A673 (cell line): ENCODE results near the gene TTLL8. TPM values are rescaled to one million over a fixed set of nuclear protein-coding genes. Genes with fewer than 3 reads are reported as not detected.

Experiments
- Bru-seq: library from RNA; stranded (reverse); fragments of 400-500 nt; gene quantifications from one replicate; lab custom pipeline; 2021; lab: Mats Ljungman, UMichigan
- BruChase-seq, 2 experiments: library from RNA; stranded (reverse); fragments of 400-500 nt; gene quantifications; one replicate each; lab custom pipeline; 2021; lab: Mats Ljungman, UMichigan
- BruUV-seq: library from RNA; stranded (reverse); fragments of 400-500 nt; replicated peaks from 2 replicates; lab custom pipeline; 2021; lab: Mats Ljungman, UMichigan
- CTCF ChIA-PET: fragments of 300-600 bp; sonication (Branson Sonifier 250); formaldehyde crosslinking; loops from one replicate; lab custom pipeline; 2022; ENCODE audit warnings: antibody characterized with exemption; lab: Charles Lee
- POLR2A ChIA-PET: fragments of 300-600 bp; sonication (Branson Sonifier 250); formaldehyde crosslinking; loops from one replicate; lab custom pipeline; 2022; ENCODE audit warnings: antibody characterized with exemption; ENCODE audit not compliant: low non-redundant PET; lab: Charles Lee
- DNase-seq: peaks from one replicate; pipeline ENCODE4 v3.0.0-alpha.2; 2015; ENCODE audit warnings: low spot score
- H3K27ac ChIP-seq: fragments of 200-600 bp; sonication (generic); 2 replicates; pipeline ENCODE4 v1.5.1; 2016; ENCODE audit warnings: mixed run types, low read depth, mild to moderate bottlenecking, mixed read lengths, antibody characterized with exemption, low read length; ENCODE audit not compliant: poor library complexity, severe bottlenecking
- H3K27me3 ChIP-seq: fragments of 200-600 bp; sonication (generic); replicated peaks from 2 replicates; pipeline ENCODE4 v1.6.1; 2017; ENCODE audit warnings: mixed run types, low read depth, mild to moderate bottlenecking, mixed read lengths, antibody characterized with exemption, low read length; ENCODE audit not compliant: insufficient read depth, poor library complexity
- H3K36me3 ChIP-seq: fragments of 200-600 bp; sonication (generic); 2 replicates; pipeline ENCODE4 v1.6.1; 2016; ENCODE audit warnings: mixed run types, mild to moderate bottlenecking, mixed read lengths, antibody characterized with exemption, low read length; ENCODE audit not compliant: insufficient read depth, poor library complexity, severe bottlenecking
- H3K4me1 ChIP-seq: fragments of 200-600 bp; sonication (generic); 2 replicates; pipeline ENCODE4 v1.6.1; 2017; ENCODE audit warnings: mixed run types, mild to moderate bottlenecking, mixed read lengths, antibody characterized with exemption, low read length; ENCODE audit not compliant: insufficient read depth, poor library complexity, severe bottlenecking
- H3K4me3 ChIP-seq: fragments of 200-600 bp; sonication (generic); 2 replicates; pipeline ENCODE4 v1.5.1; 2016; ENCODE audit warnings: low read depth, mixed run types, mild to moderate bottlenecking, mixed read lengths, low read length; ENCODE audit not compliant: poor library complexity, severe bottlenecking
- H3K9me3 ChIP-seq: fragments of 200-600 bp; sonication (generic); 2 replicates; pipeline ENCODE4 v1.6.1; 2016; ENCODE audit warnings: mixed run types, low read depth, mild to moderate bottlenecking, mixed read lengths, antibody characterized with exemption, low read length; ENCODE audit not compliant: poor library complexity, severe bottlenecking
- EZH2 ChIP-seq: fragments of 200-600 bp; sonication (generic); IDR thresholded peaks from 2 replicates; pipeline ENCODE4 v1.6.1; 2017; ENCODE audit warnings: borderline replicate concordance, low read depth, mild to moderate bottlenecking, mixed read lengths, antibody characterized with exemption, low read length; ENCODE audit not compliant: poor library complexity, severe bottlenecking
- intact Hi-C: fragments of 100-400 bp; cut with micrococcal nuclease; formaldehyde crosslinking; loops from one replicate; pipeline ENCODE4 v1.10.0; 2022; ENCODE audit not compliant: unreplicated experiment
- long read RNA-seq: library from polyadenylated mRNA; stranded (forward); transcript quantifications from one replicate; pipeline ENCODE4 v2.0.0, GENCODE V29; 2022
- total RNA-seq: library from RNA; stranded (reverse); gene quantifications from 2 replicates; pipeline ENCODE4 v1.2.3, GENCODE V29; 2021
- TF ChIP-seq, protein P1 (sequence below): fragments of 300-800, 200-600 bp; sonication (generic); conservative IDR thresholded peaks from 2 replicates; pipeline ENCODE4 v1.5.1; 2017; ENCODE audit warnings: low read depth, mild to moderate bottlenecking, antibody characterized with exemption, low read length, moderate library complexity, mixed read lengths

The TTLL8 gene
- not detected in 2 replicates for total RNA-seq
- Bru-seq, nascent RNA = not detected
- not detected for BruChase-seq, experiment 1, labeled RNA remaining after a 2-hour chase
- BruChase-seq, experiment 2, labeled RNA remaining after a 6-hour chase = percentile 2 among the genes with signal in this experiment
- long read RNA-seq = 0 reads

DNA sequence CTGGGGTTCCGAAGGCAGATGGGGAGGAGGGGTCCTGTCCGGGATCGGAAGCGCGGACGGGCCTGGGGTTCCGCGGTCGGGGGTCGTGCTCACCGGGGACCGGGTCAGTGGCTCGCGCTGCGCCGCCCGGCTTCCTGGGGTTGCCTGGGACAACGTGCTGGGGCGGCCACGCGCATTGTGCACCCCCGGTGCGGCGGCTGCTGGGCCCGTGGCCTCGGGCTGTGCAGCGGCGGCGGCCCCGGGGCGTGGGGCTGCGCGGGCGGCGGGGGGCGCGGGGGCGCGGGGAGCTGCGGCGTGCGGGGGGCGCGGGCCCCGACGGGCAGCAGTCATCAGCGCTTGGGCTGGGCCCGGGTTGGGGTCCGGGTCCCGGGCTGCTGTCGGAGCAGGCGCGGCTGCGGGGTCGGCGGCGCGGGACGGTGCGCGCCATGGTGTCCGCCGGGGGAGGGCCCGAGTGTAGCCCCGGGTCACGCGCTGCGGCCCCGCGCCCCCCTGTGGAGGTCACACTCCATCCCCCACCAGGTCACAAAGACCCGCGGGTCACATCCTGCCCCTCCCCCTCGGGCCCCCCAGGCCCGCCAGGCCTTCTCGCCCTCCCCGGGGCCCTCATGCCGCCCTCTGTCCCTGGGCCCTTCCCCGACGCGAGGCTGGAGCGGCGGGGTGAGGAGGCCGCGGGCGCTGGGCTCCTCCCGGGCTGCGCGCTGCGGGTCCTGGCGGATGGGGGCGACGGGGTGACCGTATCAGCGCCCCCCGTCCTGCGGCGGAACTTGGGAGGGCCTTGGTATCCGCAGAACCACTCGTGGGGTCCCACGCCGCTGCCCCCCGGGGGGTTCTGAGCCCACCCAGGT is at the start of gene TTLL8:
Gene TTLL8, minus strand, starts transcription at position 238 of the 845 bp plus-strand sequence.
- Histone ChIP-seq H3K4me3 (peak within 1 kb of the TSS; percentile 8), H3K9me3 (no peaks in the 10 kb centered on the region), H3K36me3 (no peaks in the 10 kb centered on the region), H3K27ac (no peak within 1 kb of the TSS), H3K4me1 (peaks cover 11% of the 10 kb centered on the region), H3K27me3 (peaks cover 16% of the 10 kb centered on the region)
- TF ChIP-seq, protein P1, sequence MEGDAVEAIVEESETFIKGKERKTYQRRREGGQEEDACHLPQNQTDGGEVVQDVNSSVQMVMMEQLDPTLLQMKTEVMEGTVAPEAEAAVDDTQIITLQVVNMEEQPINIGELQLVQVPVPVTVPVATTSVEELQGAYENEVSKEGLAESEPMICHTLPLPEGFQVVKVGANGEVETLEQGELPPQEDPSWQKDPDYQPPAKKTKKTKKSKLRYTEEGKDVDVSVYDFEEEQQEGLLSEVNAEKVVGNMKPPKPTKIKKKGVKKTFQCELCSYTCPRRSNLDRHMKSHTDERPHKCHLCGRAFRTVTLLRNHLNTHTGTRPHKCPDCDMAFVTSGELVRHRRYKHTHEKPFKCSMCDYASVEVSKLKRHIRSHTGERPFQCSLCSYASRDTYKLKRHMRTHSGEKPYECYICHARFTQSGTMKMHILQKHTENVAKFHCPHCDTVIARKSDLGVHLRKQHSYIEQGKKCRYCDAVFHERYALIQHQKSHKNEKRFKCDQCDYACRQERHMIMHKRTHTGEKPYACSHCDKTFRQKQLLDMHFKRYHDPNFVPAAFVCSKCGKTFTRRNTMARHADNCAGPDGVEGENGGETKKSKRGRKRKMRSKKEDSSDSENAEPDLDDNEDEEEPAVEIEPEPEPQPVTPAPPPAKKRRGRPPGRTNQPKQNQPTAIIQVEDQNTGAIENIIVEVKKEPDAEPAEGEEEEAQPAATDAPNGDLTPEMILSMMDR = no peak
- TF ChIP-seq EZH2 = peak; percentile 62
- intact Hi-C loops = no loop called here
- POLR2A ChIA-PET = no interaction called here
- DNase-seq = no peak
- CTCF ChIA-PET = no interaction called here
- no TSS peak for BruUV-seq

DNA sequence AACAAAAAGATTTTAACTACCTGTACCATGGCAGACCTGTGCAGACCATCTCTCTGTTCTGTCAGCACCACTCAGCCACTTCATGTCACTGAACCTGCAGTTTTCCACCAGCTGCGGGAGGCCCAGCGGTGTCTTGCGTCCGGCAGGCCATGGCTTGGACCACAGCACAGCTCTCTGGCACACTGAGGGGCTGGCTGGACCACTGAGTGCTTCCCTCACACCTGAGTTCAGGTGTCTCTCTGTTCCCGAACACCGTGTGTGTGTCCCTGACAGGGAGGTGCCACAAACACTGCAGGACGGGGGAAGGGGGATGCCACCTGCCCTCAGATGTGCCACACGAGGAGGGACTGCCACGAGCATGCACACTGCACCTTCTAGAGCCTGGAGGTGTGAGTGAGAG is 49.4 kb upstream of the TTLL8 start:
- Histone ChIP-seq H3K27ac (no peak overlapping the region), H3K9me3 (no peaks in the 10 kb centered on the region), H3K27me3 (no peaks in the 10 kb centered on the region), H3K4me1 (no peaks in the 10 kb centered on the region), H3K36me3 (no peaks in the 10 kb centered on the region), H3K4me3 (no peak overlapping the region)
- ChIA-PET CTCF (no interaction called here), POLR2A (no interaction called here)
- BruUV-seq = no TSS peak
- no peak for TF ChIP-seq EZH2
- TF ChIP-seq, protein P1 = no peak
- intact Hi-C loops = no loop called here
- DNase-seq = no peak

DNA sequence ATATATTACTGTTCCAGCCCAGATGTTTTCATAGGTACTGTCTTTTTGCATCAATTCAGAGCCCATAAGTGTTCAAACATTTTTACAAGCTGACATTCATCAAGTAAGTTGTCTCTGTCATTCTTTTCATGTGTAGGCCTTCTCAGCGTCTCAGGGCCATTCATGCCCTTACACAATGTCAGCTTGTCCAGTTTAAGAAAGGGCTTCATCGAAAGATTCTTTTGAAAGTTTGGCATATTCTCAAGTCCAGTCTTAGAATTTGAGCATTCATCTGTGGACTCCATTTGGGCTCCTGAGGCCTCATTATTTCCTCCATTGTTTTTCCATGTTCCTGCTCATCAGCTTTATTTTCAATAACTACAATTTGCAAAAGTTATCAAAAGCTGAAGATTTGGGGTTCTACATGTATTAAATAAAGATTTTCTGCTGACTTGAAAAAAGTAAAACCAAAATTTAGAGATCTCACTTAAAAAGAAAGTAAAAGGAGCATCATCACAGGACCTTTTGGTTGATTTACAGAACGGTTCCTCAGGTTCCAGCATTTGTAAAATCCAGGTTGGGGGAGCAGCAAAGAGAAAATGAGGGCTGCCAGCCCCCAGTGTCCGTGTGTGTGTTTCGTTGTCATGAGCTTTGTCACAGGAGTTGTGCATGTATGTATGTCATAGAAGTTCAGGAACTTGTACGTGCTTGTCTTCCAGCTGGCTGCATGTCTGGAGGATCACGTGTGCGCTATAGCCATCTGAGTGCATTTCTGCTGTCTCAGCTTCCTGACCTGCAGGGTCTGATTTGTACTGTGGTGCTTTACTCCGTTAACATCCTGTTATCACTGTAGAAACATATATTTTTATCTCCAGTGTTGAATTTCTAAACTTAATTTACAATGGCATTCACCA is 47.4 kb upstream of the TTLL8 start:
- DNase-seq = no peak
- no peak overlapping the region for H3K27ac ChIP-seq
- intact Hi-C loops = no loop called here
- no TSS peak for BruUV-seq
- no peaks in the 10 kb centered on the region for H3K36me3 ChIP-seq
- CTCF ChIA-PET = no interaction called here
- no peak overlapping the region for H3K4me3 ChIP-seq
- no peaks in the 10 kb centered on the region for H3K9me3 ChIP-seq
- no peak for TF ChIP-seq EZH2
- TF ChIP-seq, protein P1 = no peak
- POLR2A ChIA-PET = no interaction called here
- H3K4me1 ChIP-seq = no peaks in the 10 kb centered on the region
- no peaks in the 10 kb centered on the region for H3K27me3 ChIP-seq
